ENCODE results near the gene DDX41.
"Not testable (repeated sequence)": the region's sequence is repeated elsewhere in the genome, so short reads cannot be mapped to it uniquely, and the experiment has no call there.

The DDX41 gene

DNA sequence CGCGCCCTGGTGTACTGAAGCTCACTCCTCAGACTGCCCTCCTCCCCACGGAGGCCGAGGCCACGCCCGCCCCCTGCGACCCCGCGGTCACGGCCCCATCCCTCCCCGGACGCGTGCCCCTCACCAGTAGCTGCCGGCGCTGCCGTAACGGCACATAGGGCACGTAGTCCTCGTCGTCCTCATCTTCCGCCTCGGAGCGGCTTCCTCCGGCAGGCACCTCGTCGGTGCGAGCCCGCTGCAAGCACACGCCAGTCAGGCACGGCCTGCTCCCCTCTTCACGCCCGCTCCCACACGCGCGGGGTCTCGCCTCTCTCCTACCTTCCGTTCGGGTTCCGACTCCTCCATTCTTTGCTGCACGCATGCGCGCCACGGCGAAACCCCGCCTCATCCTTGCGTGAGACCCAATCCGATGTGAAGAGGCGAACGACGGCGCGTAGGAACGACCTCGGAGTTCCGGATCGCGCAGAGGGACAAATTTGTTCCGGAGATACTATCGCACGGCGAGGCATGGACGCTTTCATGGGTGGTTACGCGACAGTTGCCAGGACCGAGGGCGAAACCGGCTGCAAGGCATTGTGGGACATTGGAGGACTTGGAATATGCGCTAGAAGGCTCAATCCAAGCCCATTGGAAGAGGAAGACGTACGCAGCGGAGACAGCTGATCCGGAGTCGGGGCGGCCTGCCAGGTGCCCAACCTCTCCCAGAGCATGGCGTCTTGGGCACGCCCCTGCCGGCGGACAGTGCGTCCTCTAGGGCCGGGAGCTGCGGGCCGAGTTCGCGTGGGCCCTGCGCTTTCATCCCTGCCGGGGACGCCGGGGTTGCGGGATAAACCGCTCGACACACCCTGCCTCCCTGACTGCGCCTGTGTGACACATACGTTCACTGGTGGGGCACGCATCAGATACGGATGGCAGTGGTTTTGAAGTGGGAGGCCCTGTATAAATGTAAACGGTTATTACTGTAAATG, at the start of gene DDX41:
Gene DDX41 (minus strand): TSS at position 361 of the 968 bp plus-strand sequence. CDS start 16 bp downstream, at position 345.
- DNase-seq (ENCODE audit: low read depth in 3 of 3): peak; percentile 89 to 95 (median 95)

DNA sequence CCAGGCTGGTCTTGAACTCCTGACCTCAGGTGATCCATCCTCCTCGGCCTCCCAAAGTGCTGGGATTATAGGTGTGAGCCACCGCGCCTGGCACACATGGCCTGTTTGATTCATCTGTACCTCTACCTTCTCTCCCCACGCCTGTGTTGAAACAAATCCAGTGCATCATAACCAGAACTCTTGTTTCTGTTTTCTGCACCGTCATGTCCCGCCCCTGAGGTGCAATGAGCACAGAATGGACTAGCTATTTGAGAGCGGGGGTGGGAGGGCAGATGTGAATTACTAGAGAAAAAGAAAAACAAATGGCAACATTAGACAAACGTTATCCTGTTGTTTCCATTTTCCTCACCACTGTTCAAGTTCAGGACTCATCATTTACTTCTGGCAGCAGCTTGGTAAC, 48.3 kb upstream of the DDX41 start:
- no peak for DNase-seq (ENCODE audit: low read depth in 3 of 3)

DNA sequence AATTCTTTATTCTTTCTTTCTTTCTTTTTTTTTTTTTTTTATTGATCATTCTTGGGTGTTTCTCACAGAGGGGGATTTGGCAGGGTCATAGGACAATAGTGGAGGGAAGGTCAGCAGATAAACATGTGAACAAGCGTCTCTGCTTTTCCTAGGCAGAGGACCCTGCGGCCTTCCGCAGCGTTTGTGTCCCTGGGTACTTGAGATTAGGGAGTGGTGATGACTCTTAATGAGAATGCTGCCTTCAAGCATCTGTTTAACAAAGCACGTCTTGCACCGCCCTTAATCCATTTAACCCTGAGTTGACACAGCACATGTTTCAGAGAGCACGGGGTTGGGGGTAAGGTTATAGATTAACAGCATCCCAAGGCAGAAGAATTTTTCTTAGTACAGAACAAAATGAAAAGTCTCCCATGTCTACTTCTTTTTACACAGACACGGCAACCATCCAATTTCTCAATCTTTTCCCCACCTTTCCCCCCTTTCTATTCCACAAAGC, 42.7 kb upstream of the DDX41 start:
- DNase-seq (ENCODE audit: low read depth in 3 of 3): not testable (repeated sequence)

DNA sequence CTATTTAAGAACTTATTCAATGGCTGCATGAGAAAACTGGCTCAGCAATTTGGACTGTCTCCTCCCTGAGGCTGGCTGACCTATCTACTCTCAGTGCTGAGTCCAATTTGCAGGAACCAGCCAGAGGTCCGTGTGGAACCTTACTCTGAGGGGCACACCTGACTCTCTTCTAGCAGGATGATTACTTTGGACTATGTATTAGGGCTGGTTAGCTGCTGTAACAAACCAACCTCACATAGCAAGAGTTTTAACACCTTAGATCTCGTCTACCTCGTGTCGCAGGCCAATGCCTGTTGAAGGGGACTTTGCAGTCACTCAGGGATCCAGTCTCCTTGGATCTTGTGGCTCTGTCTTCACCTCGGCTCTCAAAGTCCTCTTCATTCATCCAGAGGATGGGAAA, 41.0 kb upstream of the DDX41 start:
- no peak for DNase-seq (ENCODE audit: low read depth in 3 of 3)

DNA sequence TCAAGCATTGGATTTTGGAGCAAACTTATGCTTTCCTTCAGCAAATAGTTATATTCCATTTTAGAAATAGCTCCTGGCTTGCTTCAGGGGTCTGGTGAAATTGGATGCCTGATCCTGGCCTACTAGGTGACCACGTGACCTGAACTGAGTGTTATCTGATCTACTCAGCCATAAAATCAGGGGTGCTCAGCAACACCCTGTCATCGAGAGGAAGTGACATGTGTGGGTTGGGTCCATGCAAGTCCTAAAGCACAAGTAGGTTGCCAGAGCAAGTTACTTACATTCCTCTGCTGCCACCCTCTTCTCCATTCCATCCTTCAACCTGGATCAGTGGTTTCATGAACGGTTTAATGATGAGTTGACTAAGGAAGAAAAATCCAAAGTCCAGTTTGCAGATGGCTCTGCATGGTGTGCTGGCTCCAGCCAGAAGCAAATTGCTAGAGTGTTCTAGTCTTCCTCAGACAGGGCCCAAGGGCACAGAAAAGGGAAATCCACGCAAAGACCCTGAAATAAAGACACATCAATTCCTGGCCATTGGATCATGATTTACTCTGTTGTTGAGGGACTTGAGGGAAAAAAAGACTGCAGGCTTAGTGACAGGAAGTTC, 40.4 kb upstream of the DDX41 start:
- DNase-seq (ENCODE audit: low read depth in 3 of 3): no peak

DNA sequence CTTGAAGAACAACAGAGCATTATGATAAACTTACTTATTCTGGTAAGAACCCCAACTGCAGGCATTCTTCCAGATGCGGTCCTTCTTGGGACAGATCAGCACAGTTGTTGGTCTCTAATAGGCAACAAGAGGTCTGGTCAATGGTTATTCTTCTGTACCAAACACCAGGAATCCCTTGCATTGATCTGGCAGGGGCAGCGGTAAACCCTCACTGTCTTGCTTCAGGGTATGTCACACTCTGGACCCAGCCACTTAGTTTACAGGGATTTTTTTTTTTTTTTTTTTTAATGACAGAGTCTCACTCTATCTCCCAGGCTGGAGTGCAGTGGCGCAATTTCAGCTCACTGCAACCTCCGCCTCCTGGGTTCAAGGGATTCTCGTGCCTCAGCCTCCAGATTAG, 38.9 kb upstream of the DDX41 start:
- DNase-seq (ENCODE audit: low read depth in 3 of 3): no peak

DNA sequence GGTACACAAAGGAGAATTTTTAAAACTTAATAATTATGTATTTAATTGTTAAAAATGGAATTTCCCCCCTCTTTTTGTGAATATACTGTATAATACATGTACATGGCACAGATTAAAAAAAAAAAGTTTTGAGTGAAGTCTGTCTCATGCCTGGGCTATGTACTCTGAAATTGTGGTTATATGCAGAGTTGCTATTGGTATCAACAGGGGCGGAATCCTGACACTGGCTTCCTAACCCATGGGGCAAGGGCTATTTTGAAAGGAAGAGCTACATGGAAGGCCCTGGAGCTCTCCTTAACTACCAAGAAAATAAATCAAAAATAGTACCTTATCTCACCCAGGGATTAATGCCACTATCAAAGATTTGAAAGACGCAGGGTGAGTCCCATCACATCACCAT, 38.5 kb upstream of the DDX41 start:
- DNase-seq (ENCODE audit: low read depth in 3 of 3): no peak

DNA sequence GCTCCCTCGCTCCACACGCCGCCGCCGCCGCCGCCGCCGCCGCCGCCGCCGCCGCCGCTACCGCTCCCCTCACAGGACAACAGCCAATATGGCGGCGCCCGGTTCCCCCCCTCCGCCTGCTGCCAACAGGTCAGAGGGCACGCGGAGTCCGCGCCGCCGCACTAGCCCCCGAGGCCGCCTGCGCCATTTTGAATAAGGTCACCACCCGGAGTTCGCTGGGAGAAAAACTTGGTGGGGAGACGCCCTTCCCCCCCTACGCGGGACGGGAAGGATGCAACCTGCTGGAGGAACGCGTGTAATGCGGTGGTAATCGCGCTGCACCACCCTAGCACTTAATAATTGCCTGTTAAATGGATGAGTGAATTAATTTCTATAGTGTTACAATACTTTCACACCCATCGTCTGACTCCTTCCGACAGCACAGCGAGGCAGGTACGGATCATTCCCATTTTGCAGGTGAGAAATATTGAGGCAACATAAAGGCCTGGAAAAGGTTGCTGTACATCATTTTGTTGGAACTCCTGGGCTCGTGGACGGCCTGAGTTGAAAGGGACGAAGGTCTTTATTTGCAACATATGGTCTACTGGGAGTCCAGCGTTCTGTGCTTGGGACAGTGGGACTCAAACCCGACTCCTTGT, 37.8 kb upstream of the DDX41 start, which contains the start of gene FAM193B:
Gene FAM193B (minus strand): TSS at position 90 of the 638 bp plus-strand sequence. CDS start 105 bp downstream, outside the sequence.
- DNase-seq (ENCODE audit: low read depth in 3 of 3): peak; percentile 89 to 92 (median 92)

DNA sequence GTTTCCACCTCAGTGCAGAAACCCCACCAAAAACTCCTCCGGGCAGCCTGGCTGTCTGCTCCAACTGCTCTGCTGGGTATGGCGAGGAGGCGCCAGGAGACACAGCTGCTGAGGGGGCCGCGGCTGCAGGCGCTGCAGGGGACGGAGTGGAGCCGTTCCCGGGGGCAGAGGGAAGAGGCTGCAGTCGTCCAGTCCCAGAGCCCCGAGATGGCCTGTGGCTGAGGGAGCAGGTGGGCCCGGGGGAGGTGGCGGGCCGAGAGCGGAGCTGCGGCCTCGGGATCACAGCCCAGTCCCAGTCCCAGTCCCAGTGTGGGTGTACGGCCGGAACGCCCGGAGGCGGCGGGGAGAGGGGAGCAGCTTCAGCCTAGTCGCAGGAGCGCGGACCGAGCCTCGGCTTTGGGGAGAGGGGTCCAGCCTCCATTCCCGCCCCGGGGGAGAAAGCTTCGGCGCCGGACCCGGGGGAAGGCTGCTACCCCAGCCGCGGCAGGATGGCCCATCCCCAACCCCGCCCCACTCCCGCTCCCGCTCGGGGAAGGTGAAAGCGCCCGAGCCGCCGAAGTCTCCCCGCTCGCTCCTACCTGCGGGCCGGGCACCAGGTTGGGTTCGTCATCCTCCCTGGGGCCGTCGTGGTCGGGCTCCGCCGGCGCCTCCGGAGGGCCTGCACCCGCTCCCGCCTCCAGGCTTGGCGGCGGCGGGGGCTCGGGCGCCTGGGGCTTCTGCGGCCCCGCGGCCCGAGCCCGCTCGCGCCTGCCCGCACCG, 37.1 kb upstream of the DDX41 start:
- peak in 2 of 3 donors; percentile 20 to 55 for DNase-seq (ENCODE audit: low read depth in 3 of 3)

DNA sequence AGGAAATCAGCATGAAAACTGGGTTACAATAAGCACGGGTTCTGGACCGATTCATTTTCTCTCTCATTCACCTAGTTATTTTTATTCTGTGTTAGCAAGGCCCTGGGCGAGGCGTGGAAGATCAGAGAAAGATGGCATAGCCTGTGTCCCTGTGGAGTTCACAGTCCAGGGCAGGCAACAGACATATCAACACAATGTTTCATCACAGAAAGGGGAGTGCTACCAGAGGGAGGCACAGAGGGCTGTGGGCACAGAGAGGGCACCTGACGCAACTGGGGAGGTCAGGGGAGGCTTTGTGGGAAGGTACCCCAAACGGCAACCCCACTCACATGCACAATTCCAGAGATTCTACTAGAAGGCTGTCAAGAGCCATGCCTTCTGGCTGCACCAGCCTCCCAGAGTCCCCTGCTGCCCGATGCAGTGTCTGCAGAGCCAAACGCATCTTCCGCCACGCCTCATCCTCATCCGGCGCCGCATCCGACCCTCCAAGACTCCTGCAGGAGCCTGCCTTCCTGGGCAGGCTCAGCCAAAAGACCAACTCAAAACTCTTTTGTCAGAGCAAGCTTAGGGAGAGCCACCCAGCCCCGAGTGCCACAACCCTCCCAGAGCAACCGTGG, 36.2 kb upstream of the DDX41 start:
- no peak for DNase-seq (ENCODE audit: low read depth in 3 of 3)

DNA sequence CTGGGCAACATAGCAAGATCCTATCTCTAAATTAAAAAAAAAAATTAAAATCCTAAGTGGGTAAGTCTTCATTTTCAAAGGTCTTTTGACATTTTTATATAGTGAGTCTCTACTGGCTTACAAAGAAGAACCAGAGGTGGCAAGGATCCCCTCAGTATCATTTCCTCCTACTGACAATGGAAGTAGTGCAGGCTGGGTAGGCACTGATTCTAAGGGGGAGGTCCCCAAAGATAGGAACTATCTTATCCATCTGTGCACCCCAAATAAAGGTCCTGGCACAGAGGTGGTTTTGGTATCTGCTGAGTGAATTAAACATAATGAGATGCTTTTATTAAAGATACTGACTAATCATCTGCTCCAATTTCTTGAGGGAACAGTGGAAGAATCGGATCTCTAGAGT, 33.4 kb upstream of the DDX41 start:
- no peak for DNase-seq (ENCODE audit: low read depth in 3 of 3)

DNA sequence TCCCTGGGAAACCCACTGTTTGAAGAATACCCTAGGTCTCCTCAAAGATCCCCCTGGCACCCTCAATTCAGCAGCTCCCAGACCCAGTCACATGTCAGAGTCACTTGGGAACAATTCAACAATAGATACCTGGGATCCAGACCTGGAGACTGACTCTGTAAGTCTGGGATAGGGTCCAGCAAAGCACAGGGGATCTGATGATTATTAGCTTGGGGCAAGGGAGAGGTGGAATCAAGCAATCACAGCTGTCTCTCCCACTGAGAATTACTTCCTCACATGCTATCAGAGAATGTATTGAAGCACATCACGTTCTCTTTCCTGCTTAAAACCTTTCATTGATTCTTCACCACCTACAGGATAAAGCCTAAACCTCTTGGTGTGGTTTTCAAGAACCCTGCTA, 31.7 kb upstream of the DDX41 start:
- no peak for DNase-seq (ENCODE audit: low read depth in 3 of 3)

DNA sequence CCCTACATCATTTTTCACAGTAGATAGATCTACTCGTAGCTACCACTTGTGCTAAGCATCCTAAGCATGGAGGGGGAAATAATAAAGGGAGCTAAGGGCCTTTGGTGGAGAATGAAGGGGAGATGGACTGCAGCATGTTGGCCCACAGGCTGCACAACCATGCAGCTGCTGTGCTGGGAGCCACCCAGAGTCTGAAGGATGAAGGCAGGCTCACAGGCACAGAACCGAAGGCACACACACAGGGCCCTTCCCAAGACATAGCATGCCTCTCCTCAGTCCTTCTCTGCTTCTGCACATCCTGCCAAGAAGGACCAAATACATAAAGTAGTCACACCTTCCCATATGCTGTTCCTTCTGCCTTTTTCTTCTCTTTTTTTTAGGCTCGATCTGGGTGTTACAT, 31.0 kb upstream of the DDX41 start:
- DNase-seq (ENCODE audit: low read depth in 3 of 3): no peak

DNA sequence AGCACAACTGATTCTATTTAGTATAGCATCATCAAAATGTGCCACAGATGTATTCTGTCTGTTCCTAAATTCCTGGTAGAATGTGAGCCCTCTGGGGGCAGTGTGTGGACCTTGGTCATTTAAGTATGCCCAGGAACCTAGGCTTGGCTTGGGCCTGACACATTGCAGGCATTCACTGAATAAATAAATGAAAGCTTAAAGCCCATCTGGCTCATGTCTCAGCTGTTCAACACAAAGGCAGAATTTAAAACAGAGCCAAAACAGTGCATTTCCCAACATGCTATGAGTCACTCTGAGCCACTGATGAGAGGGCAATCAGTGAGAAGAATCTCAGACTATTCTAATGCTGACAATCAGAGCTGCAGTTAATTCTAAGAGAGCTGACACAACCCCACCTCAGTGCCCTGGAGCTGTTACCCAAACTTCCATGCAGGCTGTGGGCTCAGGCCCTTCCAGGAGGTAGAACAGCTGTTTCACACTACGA, 29.5 kb upstream of the DDX41 start:
- DNase-seq (ENCODE audit: low read depth in 3 of 3): no peak

DNA sequence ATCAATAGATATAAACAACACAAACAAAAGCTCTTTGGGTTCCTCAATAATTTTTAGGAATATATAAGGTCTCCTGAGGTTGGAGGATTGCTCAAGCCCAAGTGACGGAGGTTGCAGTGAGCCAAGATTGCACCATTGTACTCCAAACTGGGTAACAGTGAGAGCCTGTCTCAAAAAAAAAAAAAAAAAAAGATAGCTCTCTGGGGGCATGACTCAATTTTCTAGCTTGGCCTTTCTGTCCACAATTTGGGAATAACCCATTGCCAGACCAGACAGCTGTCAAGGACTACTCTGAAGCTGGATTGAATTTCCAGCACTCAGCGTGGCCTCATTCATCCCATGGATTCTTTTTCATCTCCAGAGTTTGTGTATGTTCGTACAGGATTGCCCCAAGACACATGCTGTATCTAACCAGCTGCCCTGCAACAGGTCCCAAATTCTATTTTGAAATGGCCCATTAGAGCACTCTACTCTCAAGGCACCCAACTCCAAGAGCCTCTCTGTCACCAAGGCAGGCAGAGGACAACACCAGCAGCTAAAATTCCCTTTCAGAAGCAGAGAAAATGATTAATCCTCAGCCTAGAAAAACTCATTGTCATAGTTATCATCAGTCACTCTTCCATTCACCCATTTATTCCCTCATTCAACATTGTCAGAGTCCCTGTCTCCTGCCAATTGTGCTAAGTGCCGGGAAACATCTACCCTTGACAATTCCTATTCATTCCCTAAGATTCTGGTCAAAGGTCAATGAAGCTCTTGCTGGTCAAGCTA, 28.9 kb upstream of the DDX41 start:
- DNase-seq (ENCODE audit: low read depth in 3 of 3): no peak

DNA sequence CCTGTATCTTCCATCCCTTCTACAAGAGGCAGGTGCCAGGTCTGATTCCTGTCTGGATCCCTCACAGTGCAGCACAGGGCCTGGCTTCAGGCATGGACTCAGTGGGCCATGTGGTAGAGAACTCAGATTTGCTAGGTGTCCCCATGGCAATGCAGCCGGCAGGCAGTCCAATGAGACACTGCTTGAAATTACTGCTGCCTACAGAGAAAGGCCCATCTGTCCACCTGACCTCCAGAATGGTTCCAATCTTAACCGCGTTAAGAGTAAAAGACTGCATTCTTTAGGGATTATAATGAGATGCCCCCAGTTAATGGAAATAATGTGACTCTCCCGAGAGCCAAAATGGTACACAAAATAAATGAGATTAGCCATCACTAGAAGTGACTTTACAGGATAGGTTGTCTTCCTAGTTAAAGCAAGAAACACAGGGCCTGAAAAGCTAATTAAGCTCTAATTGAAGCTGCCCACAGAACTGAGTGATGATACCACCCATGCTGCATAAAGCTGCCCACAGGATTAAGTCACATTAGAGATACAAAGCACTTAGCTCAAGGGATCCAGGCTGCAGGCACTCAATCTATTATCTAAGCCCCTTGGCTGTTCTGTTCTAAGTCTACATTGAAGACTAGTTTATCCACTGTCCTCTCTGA, 26.2 kb upstream of the DDX41 start:
- DNase-seq (ENCODE audit: low read depth in 3 of 3): no peak

DNA sequence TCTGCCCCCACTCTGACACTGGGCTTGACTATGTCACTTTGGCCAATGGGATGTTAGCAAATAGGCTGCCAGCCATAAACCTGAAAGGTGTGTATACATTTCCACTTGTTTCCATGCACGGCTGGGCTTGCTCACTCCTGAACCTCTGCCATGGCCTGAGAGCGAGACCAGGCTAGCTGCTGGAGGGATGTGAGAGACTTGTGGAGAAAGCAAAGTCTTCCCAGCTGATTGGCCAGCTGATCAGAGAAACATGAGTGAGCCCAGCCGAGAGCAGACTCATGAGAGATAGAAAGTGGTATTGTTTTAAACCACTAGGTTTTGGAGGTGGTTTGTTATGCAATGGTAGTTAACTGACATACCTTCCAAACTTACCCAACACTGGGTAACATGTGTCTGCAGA, 23.7 kb upstream of the DDX41 start:
- DNase-seq (ENCODE audit: low read depth in 3 of 3): no peak

DNA sequence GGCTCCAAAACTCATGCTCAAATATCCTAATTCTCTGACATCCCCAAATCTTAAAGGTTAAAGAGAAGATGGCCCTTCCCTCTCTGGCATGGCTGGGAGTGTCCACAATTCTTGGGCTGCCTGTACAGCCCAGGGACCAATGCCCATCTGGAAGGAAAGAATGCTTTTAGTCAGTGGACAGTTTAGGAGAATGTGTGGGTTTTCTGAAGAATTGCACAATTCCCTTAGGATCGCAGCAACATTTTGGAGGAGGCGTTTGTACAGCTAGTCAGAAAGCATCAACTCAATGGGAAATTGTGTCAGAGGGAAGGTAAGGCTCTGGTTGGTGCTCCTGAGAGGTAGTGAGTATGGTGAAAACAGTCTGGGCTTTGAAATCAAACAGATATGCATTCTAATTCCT, 22.6 kb upstream of the DDX41 start:
- DNase-seq (ENCODE audit: low read depth in 3 of 3): no peak

DNA sequence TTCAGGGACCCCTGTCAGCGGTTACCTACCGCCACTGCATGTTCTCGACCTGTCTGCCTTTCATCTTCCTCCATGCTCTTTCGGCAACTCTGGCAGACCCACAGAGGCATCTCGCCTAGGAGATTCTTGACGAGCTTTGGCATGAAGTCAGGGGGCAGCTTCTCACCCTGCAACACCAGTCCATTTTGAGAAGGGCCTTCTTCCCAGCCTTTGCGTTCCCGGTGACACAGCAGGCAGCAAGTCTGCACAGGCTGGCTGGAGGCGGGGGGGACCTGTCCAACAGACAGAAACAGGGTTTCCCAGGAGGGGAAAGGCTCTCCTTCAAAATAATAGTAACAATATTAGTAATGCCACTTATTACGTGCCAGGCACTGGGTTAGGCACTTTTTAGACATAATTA, 22.1 kb upstream of the DDX41 start:
- no peak for DNase-seq (ENCODE audit: low read depth in 3 of 3)

Measured in stimulated activated CD4-positive, alpha-beta T cell treated with anti-CD3 and anti-CD28 coated beads, TNF-alpha, amount 100 ng/mL, for 48 hours (primary cell).